Neural cell (in vitro differentiated cells): ENCODE data around the gene C9orf43. TPM values are rescaled to one million over a fixed set of nuclear protein-coding genes. Genes with fewer than 3 reads are reported as not detected.
"Not testable (repeated sequence)": the region's sequence is repeated elsewhere in the genome, so short reads cannot be mapped to it uniquely, and the experiment has no call there.

Experiments used
- H2AFZ ChIP-seq: fragments of 200-600, 300-800 bp; sonication (generic), shearing (Covaris generic); 2 replicates; pipeline ENCODE4 v1.6.0; 2014; ENCODE audit warnings: low read depth, mild to moderate bottlenecking, antibody characterized with exemption, low read length, moderate library complexity
- H3F3A ChIP-seq: fragments of 200-600 bp; shearing (Covaris generic); 2 replicates; pipeline ENCODE4 v1.6.1; 2016; ENCODE audit warnings: mild to moderate bottlenecking, moderate library complexity, mixed read lengths, antibody characterized with exemption, low read length; ENCODE audit not compliant: insufficient read depth, poor library complexity, severe bottlenecking
- H3K27ac ChIP-seq: fragments of 200-600, 300-800 bp; sonication (generic), shearing (Covaris generic); 2 replicates; pipeline ENCODE4 v1.5.1; 2014; ENCODE audit warnings: mild to moderate bottlenecking, low read length, moderate library complexity
- H3K27me3 ChIP-seq: fragments of 300-800, 200-600 bp; sonication (generic), shearing (Covaris generic); 2 replicates; pipeline ENCODE4 v1.6.0; 2014; ENCODE audit warnings: mild to moderate bottlenecking, low read depth, low read length, moderate library complexity; ENCODE audit not compliant: insufficient read depth
- H3K36me3 ChIP-seq: fragments of 300-800, 200-600 bp; sonication (generic), shearing (Covaris generic); 2 replicates; pipeline ENCODE4 v1.5.1; 2014; ENCODE audit warnings: mild to moderate bottlenecking, antibody characterized with exemption, low read length, moderate library complexity; ENCODE audit not compliant: insufficient read depth
- H3K4me2 ChIP-seq: fragments of 300-800, 200-600 bp; sonication (generic), shearing (Covaris generic); 2 replicates; pipeline ENCODE4 v1.6.0; 2014; ENCODE audit warnings: mild to moderate bottlenecking, low read length
- H3K4me3 ChIP-seq: fragments of 300-800, 200-600 bp; sonication (generic), shearing (Covaris generic); 2 replicates; pipeline ENCODE4 v1.5.1; 2014; ENCODE audit warnings: mild to moderate bottlenecking, low read length, moderate library complexity
- H3K79me2 ChIP-seq: fragments of 200-600 bp; shearing (Covaris generic); replicated peaks from 2 replicates; pipeline ENCODE4 v1.6.0; 2014; ENCODE audit warnings: mild to moderate bottlenecking, low read length, moderate library complexity; ENCODE audit not compliant: insufficient read depth
- H3K9ac ChIP-seq: fragments of 300-800, 200-600 bp; sonication (generic), shearing (Covaris generic); 2 replicates; pipeline ENCODE4 v1.6.1; 2016; ENCODE audit warnings: mild to moderate bottlenecking, low read length, mixed read lengths
- H3K9me2 ChIP-seq: fragments of 200-600 bp; shearing (Covaris generic); 2 replicates; pipeline ENCODE4 v1.6.1; 2016; ENCODE audit warnings: mild to moderate bottlenecking, low read length, mixed read lengths; ENCODE audit not compliant: insufficient read depth
- H3K9me3 ChIP-seq: fragments of 200-600, 300-800 bp; sonication (generic), shearing (Covaris generic); 2 replicates; pipeline ENCODE4 v1.6.1; 2016; ENCODE audit warnings: mild to moderate bottlenecking, mixed run types, low read length, moderate library complexity, mixed read lengths
- H4K20me1 ChIP-seq: fragments of 200-600 bp; shearing (Covaris generic); 2 replicates; pipeline ENCODE4 v1.6.1; 2016; ENCODE audit warnings: mild to moderate bottlenecking, mixed run types; ENCODE audit not compliant: insufficient read depth
- EP300 ChIP-seq: fragments of 450-650 bp; conservative IDR thresholded peaks from 2 replicates; pipeline ENCODE4 v1.6.1; 2014; ENCODE audit warnings: antibody characterized with exemption, mild to moderate bottlenecking, moderate library complexity; ENCODE audit not compliant: poor library complexity, severe bottlenecking
- MXI1 ChIP-seq: fragments of 450-650 bp; conservative IDR thresholded peaks from 2 replicates; pipeline ENCODE4 v1.6.1; 2014; ENCODE audit warnings: antibody characterized with exemption, mild to moderate bottlenecking; ENCODE audit not compliant: poor library complexity, severe bottlenecking
- POLR2AphosphoS5 ChIP-seq: IDR thresholded peaks from 2 replicates; pipeline ENCODE4 v1.6.1; 2012
- RAD21 ChIP-seq: fragments of 450-650 bp; conservative IDR thresholded peaks from 2 replicates; pipeline ENCODE4 v1.6.1; 2014; ENCODE audit warnings: antibody characterized with exemption, mild to moderate bottlenecking, moderate library complexity
- SMC3 ChIP-seq: fragments of 450-650 bp; conservative IDR thresholded peaks from 2 replicates; pipeline ENCODE4 v1.6.1; 2014; ENCODE audit warnings: antibody characterized with exemption, mild to moderate bottlenecking, moderate library complexity; ENCODE audit not compliant: poor library complexity
- TAF1 ChIP-seq: IDR thresholded peaks from 2 replicates; pipeline ENCODE4 v1.6.1; 2012; ENCODE audit warnings: low read depth
- polyA plus RNA-seq: library from polyadenylated mRNA; depleted of rRNA; stranded (reverse); fragments of >200 nt; gene quantifications from 2 replicates; pipeline ENCODE4 v1.2.3, GENCODE V29; 2014
- TF ChIP-seq, protein P1 (sequence below): fragments of 450-650 bp; IDR thresholded peaks from 2 replicates; pipeline ENCODE4 v1.5.1; 2014; ENCODE audit warnings: antibody characterized with exemption, mild to moderate bottlenecking, moderate library complexity; ENCODE audit not compliant: poor library complexity, severe bottlenecking
- TF ChIP-seq, protein P2 (sequence below): IDR thresholded peaks from 2 replicates; pipeline ENCODE4 v1.6.1; 2012; ENCODE audit warnings: borderline replicate concordance

The C9orf43 gene
- polyA plus RNA-seq, 1 donor from 2014 or later, result 0.33 TPM

DNA sequence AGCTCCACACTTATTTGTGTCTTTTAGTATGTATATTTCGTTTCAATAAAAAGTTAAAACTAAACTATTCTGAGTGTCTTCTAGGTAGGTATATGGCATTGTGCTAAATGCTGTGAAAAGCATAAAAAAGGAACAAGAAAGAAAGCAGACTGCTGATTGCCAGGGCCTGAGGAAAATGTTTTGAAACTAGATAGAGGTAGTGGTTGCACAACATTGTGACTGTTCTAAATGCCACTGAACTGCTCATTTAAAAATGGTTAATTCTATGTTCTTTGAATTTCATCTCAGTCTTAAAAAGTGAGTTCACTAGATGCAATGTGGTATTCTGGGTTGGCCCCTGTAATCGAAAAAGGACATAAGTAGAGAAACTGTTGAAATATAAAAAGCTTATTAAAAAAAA, 6.9 kb upstream of the C9orf43 start:
- no peaks in the 10 kb centered on the region for H3F3A ChIP-seq
- H3K9ac ChIP-seq, result no peak overlapping the region
- TF ChIP-seq, protein P1, sequence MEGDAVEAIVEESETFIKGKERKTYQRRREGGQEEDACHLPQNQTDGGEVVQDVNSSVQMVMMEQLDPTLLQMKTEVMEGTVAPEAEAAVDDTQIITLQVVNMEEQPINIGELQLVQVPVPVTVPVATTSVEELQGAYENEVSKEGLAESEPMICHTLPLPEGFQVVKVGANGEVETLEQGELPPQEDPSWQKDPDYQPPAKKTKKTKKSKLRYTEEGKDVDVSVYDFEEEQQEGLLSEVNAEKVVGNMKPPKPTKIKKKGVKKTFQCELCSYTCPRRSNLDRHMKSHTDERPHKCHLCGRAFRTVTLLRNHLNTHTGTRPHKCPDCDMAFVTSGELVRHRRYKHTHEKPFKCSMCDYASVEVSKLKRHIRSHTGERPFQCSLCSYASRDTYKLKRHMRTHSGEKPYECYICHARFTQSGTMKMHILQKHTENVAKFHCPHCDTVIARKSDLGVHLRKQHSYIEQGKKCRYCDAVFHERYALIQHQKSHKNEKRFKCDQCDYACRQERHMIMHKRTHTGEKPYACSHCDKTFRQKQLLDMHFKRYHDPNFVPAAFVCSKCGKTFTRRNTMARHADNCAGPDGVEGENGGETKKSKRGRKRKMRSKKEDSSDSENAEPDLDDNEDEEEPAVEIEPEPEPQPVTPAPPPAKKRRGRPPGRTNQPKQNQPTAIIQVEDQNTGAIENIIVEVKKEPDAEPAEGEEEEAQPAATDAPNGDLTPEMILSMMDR, result no peak
- TF ChIP-seq TAF1, result no peak
- TF ChIP-seq POLR2AphosphoS5, result no peak
- TF ChIP-seq, protein P2, sequence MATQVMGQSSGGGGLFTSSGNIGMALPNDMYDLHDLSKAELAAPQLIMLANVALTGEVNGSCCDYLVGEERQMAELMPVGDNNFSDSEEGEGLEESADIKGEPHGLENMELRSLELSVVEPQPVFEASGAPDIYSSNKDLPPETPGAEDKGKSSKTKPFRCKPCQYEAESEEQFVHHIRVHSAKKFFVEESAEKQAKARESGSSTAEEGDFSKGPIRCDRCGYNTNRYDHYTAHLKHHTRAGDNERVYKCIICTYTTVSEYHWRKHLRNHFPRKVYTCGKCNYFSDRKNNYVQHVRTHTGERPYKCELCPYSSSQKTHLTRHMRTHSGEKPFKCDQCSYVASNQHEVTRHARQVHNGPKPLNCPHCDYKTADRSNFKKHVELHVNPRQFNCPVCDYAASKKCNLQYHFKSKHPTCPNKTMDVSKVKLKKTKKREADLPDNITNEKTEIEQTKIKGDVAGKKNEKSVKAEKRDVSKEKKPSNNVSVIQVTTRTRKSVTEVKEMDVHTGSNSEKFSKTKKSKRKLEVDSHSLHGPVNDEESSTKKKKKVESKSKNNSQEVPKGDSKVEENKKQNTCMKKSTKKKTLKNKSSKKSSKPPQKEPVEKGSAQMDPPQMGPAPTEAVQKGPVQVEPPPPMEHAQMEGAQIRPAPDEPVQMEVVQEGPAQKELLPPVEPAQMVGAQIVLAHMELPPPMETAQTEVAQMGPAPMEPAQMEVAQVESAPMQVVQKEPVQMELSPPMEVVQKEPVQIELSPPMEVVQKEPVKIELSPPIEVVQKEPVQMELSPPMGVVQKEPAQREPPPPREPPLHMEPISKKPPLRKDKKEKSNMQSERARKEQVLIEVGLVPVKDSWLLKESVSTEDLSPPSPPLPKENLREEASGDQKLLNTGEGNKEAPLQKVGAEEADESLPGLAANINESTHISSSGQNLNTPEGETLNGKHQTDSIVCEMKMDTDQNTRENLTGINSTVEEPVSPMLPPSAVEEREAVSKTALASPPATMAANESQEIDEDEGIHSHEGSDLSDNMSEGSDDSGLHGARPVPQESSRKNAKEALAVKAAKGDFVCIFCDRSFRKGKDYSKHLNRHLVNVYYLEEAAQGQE, result no peak
- no peak for TF ChIP-seq MXI1
- TF ChIP-seq SMC3, result no peak
- TF ChIP-seq RAD21, result no peak
- no peak for TF ChIP-seq EP300
- no peak overlapping the region for H2AFZ ChIP-seq
- no peak overlapping the region for H3K27ac ChIP-seq
- H3K4me3 ChIP-seq, result no peak overlapping the region
- H3K9me3 ChIP-seq, result no peaks in the 10 kb centered on the region
- no peaks in the 10 kb centered on the region for H3K27me3 ChIP-seq
- no peak overlapping the region for H3K4me2 ChIP-seq
- no peaks in the 10 kb centered on the region for H4K20me1 ChIP-seq
- no peaks in the 10 kb centered on the region for H3K36me3 ChIP-seq
- no peaks in the 10 kb centered on the region for H3K9me2 ChIP-seq
- peaks cover 20% of the 10 kb centered on the region for H3K79me2 ChIP-seq

DNA sequence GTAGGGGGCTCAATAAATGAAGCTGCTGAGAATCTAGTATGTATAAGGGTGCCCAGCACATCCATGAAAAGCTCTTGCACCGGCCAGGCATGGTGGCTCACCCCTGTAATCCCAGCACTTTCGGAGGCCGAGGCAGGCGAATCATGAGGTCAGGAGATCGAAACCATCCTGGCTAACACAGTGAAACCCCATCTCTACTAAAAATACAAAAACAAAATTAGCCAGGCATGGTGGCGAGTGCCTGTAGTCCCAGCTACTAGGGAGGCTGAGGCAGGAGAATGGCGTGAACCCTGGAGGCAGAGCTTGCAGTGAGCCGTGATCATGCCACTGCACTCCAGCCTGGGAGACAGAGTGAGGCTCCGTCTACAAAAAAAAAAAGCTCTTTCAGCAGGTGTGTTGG, 4.2 kb upstream of the C9orf43 start:
- not testable (repeated sequence) for H3K9me3 ChIP-seq, H4K20me1 ChIP-seq, H3K36me3 ChIP-seq, H3K27ac ChIP-seq, H3F3A ChIP-seq, H3K9ac ChIP-seq, H3K9me2 ChIP-seq, H3K4me3 ChIP-seq, H3K4me2 ChIP-seq, H3K27me3 ChIP-seq, H2AFZ ChIP-seq
- H3K79me2 ChIP-seq, result peaks cover 13% of the 10 kb centered on the region

- peaks cover 13% of the 10 kb centered on the region for H3K79me2 ChIP-seq
- H3K9ac ChIP-seq, H3K4me3 ChIP-seq, H3K9me3 ChIP-seq, H2AFZ ChIP-seq, H3K9me2 ChIP-seq, H4K20me1 ChIP-seq, H3K27ac ChIP-seq, H3K27me3 ChIP-seq, H3K36me3 ChIP-seq, H3K4me2 ChIP-seq, H3F3A ChIP-seq: not testable (repeated sequence)
- TF ChIP-seq RAD21 (peak; percentile 71), SMC3 (peak; percentile 80)
- TF ChIP-seq, protein P1, result peak; percentile 73
Measured at GRCh38 chr9:113406873-113407511, 3.6 kb upstream of the C9orf43 start.
